Cardiac muscle cell (in vitro differentiated cells and primary cell): Measurements from ENCODE around the gene CERKL. TPM values are rescaled to one million over a fixed set of nuclear protein-coding genes. Genes with fewer than 3 reads are reported as not detected.

Experiments
- DNase-seq, 2 donors: peaks; one replicate each; pipeline versions ENCODE4 v3.0.0 to v3.0.0-alpha.2; 2010 to 2017; ENCODE audit warnings: low read depth in 1 of 2, low spot score in 1 of 2
- H3K27ac ChIP-seq: fragments of 200-600 bp; sonication (generic); 2 replicates; pipeline ENCODE4 v1.5.1; 2016
- H3K27me3 ChIP-seq: fragments of 200-600 bp; sonication (generic); 2 replicates; pipeline ENCODE4 v1.6.0; 2016; ENCODE audit warnings: control low read depth
- H3K36me3 ChIP-seq: fragments of 200-600 bp; sonication (generic); 2 replicates; pipeline ENCODE4 v1.5.1; 2016; ENCODE audit warnings: control low read depth
- H3K4me1 ChIP-seq: fragments of 200-600 bp; sonication (generic); 2 replicates; pipeline ENCODE4 v1.8.1; 2017; ENCODE audit warnings: low read depth, mild to moderate bottlenecking, mixed run types
- H3K4me3 ChIP-seq: fragments of 200-600 bp; sonication (generic); 2 replicates; pipeline ENCODE4 v1.5.1; 2016; ENCODE audit warnings: mild to moderate bottlenecking
- H3K9me3 ChIP-seq: fragments of 200-600 bp; sonication (generic); 2 replicates; pipeline ENCODE4 v1.5.1; 2017; ENCODE audit warnings: low read depth, mild to moderate bottlenecking, control low read depth
- CTCF ChIP-seq: IDR thresholded peaks from 2 replicates; pipeline ENCODE4 v1.5.1; 2012; ENCODE audit warnings: low read depth, mild to moderate bottlenecking, low read length
- polyA plus RNA-seq: library from polyadenylated mRNA; unstranded; fragments of >200 nt; fragmentation: Nextera tagmentation; extraction: Ambion mirVana; gene quantifications from 2 replicates; pipeline ENCODE4 v1.2.1, GENCODE V29; 2016
- total RNA-seq: library from RNA; depleted of rRNA; stranded (reverse); fragments of >200 nt; gene quantifications from 2 replicates; pipeline ENCODE4 v1.2.3, GENCODE V29; 2016

Gene CERKL
- total and polyA plus RNA-seq, 2 experiments from 2014 or later = 0.06 to 0.15 TPM

DNA sequence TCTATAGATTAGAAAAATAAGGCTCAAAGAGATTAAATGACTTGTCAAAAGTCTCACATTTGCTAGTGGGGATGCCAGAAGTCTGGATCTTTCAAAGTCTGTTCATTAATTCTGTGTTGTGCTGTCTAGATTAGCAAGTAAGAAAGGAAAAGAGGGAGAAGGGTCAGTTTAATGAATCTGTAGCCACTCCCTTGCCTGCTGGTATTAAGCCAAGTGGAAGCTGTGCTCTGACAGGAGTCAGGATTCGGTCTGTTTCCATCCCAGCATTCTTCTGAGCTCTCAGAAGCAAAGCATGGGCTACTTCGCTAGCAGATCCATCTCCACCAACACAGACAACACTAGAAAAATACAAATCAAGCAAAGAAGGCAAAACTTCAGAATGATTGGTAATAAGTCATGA lies 98.5 kb downstream of the CERKL start:
- Histone ChIP-seq H3K27me3 (no peaks in the 10 kb centered on the region), H3K4me1 (peaks cover 12% of the 10 kb centered on the region), H3K27ac (no peak overlapping the region), H3K9me3 (no peaks in the 10 kb centered on the region), H3K36me3 (no peaks in the 10 kb centered on the region), H3K4me3 (no peak overlapping the region)
- no peak for DNase-seq
- no peak for TF ChIP-seq CTCF

DNA sequence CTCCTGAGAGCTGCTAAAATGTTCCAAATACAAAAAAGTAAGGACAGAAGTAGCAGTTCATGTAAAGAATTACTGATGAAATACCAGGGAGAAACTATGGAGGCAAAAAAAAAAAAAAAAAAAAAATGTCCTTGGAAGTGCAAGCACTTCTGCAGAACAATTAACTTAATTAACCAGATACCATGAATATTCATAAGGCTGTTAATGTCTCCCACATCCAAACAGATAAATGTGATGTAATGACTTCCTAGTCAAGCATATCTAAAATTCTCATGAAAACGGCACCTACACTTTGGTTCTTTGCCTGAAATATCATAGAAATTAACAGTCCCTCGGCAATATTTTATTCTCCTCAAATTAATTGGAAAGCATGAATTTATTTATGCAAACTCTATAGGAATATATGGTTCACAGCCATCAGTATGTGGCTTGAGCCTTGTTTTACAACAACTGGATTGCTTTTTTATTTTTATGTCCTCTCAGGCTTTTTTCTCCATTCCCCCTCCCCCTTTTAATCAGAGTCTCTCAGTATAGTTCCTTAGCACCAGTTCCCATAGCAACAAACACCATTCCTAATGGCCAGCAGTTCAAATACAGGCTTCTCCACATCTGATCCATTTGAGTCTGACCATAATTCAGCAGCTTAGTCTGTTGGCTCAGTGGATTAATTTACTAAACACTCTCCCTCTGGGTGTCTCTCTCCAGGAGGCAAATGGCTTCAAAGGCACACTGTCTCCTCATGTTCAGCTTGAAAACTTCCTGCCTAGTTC lies 102.7 kb downstream of the CERKL start:
- Histone ChIP-seq H3K36me3 (no peaks in the 10 kb centered on the region), H3K4me3 (no peak overlapping the region), H3K27ac (no peak overlapping the region), H3K27me3 (no peaks in the 10 kb centered on the region), H3K4me1 (no peaks in the 10 kb centered on the region), H3K9me3 (no peaks in the 10 kb centered on the region)
- no peak for DNase-seq
- no peak for TF ChIP-seq CTCF

DNA sequence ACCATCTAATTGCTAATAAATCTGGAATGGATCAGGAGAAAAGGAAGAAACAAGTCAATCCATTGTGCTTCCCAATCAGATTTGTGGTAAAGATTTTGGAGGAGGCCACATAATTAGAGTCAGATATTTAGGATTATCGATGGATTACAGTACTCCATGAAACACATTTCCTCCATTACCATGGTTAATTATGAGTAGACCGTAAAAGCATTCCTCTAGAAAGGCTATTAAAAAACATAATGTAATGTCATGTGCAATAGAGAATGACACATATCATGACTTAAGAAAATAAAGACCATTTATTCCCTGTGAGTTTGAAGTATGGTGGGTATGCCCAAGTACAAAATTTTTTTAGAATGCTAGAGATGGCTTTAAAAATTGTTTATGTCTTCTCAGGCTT lies 103.7 kb downstream of the CERKL start:
- no peak for DNase-seq
- no peaks in the 10 kb centered on the region for H3K27me3 ChIP-seq
- no peaks in the 10 kb centered on the region for H3K9me3 ChIP-seq
- H3K27ac ChIP-seq = no peak overlapping the region
- H3K36me3 ChIP-seq = no peaks in the 10 kb centered on the region
- H3K4me1 ChIP-seq = no peaks in the 10 kb centered on the region
- H3K4me3 ChIP-seq = no peak overlapping the region
- no peak for TF ChIP-seq CTCF

- Histone ChIP-seq H3K9me3 (no peaks in the 10 kb centered on the region), H3K27ac (no peak overlapping the region), H3K4me3 (no peak overlapping the region), H3K4me1 (no peaks in the 10 kb centered on the region), H3K36me3 (no peaks in the 10 kb centered on the region), H3K27me3 (no peaks in the 10 kb centered on the region)
- no peak for DNase-seq
- no peak for TF ChIP-seq CTCF
Observed at GRCh38 chr2:181552808-181553207, 104.1 kb downstream of the CERKL start.

DNA sequence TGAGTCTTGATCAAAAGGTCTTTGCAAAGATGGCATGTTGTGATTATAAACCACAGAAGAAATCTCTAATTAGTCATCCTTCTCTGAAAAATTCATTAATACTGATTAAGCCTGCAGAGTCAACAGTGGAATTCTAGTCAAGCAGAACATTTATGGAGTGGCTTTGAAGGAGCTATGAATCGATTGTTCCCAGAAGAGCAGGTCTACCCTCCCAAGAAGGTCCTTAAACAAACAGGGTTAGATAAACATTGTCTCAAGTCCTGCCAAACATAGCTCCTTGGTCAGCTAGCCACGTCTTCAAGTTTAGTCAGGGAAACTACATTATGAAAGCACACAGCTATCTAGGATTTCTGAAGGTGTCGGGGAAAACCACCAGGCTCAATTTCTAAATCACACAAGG lies 110.8 kb downstream of the CERKL start:
- H3K27me3 ChIP-seq = no peaks in the 10 kb centered on the region
- no peaks in the 10 kb centered on the region for H3K9me3 ChIP-seq
- no peaks in the 10 kb centered on the region for H3K4me1 ChIP-seq
- no peak overlapping the region for H3K4me3 ChIP-seq
- TF ChIP-seq CTCF = no peak
- no peaks in the 10 kb centered on the region for H3K36me3 ChIP-seq
- DNase-seq = peak in 1 of 2 donors; percentile 3
- H3K27ac ChIP-seq = no peak overlapping the region

GRCh38 chr2:181542170-181542569 lies 114.7 kb downstream of the CERKL start:
- Histone ChIP-seq H3K36me3 (no peaks in the 10 kb centered on the region), H3K9me3 (no peaks in the 10 kb centered on the region)
- TF ChIP-seq CTCF = no peak

More at GRCh38 chr2:181542170-181542569, 114.7 kb downstream of the CERKL start:
- Histone ChIP-seq H3K4me1 (no peaks in the 10 kb centered on the region), H3K27me3 (no peaks in the 10 kb centered on the region), H3K27ac (no peak overlapping the region), H3K4me3 (no peak overlapping the region)
- no peak for DNase-seq
